ENCODE data around the gene IQGAP2.

IQGAP2 gene

DNA sequence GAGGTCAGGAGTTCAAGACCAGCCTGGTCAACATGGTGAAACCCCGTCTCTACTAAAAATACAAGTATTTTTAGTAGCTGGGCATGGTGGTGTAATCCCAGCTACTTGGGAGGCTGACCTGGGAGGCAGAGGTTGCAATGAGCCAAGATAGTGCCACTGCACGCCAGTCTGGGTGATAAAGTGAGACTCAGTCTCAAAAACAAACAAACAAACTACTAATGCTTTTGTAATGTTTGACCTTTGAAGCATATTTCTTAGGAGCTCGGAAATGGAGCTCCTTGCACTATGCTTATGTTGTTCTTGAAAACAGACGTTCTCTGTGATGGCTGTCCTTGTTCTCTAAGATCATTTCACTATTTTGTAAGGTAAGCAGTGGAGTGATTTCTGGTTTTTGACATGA lies 214.1 kb downstream of the IQGAP2 start:
- DNase-seq, result no peak

DNA sequence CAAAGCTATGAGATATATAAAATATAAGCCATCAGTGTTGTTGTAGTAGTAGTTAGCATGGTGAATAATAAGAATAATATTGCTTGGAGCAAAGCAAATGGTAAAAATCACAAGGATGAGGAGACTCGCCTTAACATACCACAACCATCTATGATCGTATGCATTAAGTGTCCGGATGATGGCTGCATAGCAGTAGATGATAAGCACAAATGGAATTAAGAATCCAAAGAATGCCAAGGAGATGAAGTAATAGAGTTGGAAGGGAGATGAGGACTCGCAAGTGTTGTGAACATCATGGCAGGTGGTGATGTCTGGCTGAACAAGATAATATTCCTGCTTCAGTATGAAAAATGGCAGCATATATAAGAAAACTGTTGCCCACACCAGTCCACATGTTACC lies 214.6 kb downstream of the IQGAP2 start:
- DNase-seq, result peak; percentile 90

DNA sequence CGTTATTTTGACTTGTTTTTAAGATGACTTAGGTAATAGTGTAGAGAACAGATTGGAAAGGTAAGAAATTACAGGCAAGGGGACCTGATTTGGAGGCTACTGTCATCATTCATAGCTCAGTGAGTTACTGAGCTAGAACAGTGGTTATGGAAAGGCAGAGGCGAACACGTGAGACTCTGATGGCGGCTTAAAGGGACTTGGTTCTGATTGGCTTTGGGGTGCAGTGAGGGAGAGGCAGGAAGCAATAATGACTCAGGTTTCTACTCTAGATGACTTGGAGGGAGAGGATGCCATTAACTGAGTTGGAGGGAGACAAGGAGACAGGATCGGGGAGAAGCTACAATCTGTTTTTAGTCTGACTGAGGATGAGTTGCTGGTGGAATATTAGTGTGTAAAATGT lies 217.1 kb downstream of the IQGAP2 start:
- no peak for DNase-seq

DNA sequence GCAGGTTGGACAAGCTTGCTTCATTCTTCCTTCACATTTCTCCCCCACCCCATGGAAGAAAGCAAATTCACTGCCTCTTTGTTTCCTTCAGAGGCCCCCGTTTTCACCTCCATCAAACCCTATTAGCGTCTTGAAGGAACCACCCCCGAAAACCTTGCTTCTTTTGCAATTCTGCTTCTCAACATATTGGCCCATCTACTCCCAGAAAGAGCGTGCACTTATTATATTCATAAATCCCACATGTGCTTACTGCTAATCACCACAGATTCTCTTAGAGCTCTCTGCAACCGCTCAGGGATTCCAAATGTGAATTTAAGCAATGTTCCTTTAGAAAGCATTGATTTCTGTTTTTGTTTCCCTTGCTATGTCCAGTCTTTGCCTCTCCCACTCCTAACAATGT lies 219.0 kb downstream of the IQGAP2 start:
- no peak for DNase-seq

DNA sequence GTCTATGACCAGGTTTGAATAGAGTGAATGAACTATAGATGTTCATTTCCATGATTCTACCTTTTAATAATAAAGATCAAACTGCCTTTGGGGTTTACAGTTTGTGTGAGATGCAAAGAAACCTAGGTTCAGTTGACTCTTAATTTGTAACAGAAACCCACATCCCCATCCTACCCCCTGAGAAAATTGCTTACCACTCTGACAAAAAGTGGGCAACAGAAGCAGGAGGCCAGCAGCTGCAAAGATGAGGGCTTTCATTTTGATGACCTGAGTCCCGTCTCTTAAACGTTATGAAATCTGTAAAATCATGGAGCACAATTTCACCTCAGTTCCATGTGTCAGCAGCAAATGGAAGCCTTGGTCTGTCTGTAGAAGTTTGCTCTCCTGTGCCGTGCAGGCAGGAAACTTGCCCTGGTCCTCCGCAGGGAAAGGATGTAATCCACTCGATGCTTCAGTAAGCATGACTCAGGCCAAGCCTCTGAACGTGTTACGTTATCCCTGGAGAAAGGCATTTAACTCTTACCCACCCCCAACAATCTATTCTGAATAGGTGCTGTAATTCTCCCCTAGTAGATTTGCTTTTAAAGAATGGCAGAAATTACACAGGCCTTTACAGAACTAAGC lies 220.0 kb downstream of the IQGAP2 start, which contains the start of gene F2RL2:
Gene F2RL2, minus strand, starts transcription at position 431 of the 624 bp plus-strand sequence. Its CDS starts 173 bp downstream, at position 258.
- DNase-seq, result peak; percentile 90

DNA sequence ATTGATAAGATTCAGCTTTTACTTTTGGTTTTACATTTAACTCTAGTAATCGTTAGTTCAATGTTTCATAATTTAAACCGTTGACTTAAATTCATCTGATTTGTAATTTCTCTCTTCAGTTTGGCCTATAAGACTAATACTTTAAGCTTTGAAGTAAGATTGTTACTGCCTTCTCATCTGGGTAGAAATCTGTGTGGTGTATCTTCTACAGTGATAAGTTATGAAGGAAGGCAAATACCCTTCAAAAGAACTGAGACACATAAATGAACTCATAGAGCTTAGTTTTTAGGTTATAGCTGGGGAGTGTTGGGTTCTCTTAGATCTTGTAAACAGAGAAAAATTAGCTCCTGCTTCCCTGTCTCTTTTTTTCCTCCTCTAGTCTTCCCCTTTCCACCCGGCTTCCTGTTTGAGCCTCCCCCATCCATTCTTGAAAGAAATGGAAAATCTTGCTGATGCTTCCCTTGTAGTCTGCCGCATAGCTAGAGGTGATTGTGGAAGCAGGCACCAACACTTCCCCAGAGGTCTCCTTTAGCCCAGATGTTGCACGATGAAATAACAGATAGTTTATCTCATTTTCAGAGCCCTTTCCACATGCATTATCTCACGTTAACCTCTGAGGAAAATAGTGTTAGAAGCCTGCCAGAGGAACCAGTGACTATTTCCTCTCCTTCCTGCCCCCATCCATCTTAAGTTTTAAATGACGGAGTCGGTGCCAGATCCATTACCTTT lies 222.2 kb downstream of the IQGAP2 start:
- DNase-seq, result no peak

DNA sequence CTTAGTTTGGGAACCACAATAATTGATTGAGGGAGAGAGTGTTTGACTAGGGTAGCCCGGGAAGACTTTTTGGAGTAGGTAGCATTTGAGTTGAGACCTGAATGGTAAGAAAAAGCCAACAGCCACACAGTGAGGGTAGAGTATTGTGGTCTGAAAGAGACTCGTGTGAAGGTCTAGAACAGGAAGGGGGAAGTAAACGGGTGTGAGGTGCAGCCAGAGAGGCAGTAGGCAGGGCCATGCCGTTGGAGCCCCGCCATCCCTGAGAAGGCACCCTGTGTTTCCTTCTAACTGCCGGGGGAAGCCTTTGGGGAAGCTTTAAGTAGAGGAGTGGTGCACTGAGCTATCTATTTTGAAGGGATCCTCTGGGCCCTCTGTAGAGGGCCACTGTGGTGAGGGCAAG lies 223.7 kb downstream of the IQGAP2 start:
- DNase-seq, result no peak

DNA sequence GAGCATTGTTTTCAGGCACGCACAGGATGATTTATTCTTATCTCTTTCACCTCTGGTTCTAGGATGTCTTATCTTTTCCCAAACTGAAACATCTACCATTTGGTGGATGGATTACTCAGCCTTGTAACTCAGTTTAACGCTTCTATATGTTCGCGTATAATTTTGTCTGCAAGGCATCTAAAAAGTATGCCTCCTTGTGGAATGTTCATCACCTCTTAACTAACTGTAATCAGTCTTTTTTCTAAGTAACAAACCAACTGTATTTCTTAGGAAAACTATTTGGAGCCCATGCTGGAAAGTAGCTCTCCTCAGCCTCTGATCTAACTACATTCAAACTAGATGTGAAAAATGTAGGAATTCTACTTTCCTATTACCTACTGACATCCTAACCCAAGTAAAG lies 231.6 kb downstream of the IQGAP2 start:
- DNase-seq, result no peak

DNA sequence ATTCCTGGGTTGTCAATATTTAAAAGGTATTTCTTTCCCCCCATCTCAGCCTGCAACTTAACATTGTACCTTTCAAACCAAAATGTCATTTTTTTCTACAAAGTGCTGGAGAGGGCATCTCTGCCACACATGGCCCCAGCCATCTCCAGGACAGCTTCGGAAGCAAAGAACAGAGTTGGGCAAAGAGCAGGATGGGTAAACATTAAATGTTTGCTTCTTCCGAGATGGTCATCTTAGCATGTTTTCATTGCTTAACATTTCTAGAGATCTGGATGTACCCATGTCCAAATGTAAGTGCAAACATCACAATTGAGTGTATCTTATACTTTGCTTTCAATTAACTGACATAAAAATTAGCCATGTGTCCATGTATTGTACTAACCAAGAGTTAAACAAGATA lies 234.4 kb downstream of the IQGAP2 start:
- no peak for DNase-seq

DNA sequence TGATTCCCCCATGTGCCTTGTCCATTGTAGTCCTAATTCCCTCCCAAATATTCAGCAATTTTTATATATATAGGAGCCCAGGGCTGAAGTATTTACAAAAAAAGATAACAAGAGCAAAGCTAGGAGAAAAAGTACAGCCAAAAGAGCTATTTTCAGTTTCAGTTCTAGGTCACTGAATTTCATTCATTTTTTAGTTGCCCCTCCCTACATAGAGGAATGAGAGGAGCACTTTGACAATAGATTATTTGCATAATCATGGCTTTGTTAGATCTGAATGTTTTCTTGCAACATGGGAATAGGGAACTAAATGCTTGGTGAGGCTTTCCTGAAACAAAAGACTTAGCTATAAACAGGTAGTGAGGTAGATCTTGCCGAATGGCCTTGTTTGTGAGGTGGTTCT lies 235.4 kb downstream of the IQGAP2 start:
- no peak for DNase-seq

DNA sequence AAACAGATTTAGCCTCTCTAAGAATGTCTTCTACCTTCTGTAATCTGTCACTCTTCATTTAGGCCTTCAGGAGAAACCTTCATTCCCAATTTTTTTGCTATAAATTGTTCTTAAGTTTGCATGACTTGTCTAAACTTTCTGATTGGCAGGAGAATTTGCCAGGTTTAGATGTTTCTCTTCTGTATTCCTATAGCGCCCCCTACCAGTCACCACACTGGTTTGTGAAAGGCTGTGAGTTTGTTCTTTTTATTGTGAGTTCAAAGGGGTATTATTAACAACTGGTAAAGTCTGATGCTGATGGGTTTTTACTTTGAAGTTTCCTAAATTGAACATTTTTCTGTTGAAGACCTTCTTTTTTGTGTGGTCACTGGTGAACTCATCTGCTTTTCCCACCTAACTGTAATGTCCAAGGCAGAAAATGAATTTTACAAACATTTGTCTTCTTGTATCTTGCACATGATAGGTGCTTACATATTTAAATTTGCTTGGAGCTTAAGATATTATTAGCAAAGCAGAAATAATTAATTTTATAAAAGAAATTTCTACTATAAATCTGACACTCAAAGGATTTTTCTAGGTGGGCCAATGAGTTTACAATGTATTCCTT lies 238.5 kb downstream of the IQGAP2 start:
- peak; percentile 70 for DNase-seq

DNA sequence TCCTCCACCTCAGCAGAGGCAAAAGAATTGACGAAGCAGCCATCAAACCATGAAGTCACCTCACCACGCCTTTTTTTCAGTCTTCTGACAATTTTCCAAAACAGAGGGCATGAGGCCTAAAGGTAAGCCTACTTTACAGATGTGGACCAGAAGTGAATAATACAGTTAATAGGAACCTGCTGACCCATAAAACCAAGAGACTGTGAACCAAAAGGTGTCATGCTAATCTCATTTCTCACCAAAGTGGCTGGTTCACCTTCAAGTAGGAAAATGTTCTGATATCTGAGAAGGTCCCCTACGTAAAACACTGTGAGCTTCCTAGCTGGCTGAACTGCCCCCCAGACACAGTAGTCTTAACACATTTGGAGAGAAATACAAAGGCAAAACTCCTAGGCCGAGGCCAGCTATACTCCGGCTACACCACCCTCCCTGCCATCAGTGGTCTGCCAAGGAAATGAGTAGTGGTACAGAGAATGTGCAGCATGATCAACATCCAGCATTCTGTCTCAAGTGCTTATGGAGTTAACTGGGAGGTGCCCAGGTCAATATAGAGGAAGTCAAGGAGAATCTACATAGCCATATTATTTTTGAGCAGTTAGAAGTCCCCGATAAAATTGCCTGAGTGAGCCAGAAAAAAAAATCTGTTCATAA lies 239.4 kb downstream of the IQGAP2 start:
- DNase-seq, result peak; percentile 55

DNA sequence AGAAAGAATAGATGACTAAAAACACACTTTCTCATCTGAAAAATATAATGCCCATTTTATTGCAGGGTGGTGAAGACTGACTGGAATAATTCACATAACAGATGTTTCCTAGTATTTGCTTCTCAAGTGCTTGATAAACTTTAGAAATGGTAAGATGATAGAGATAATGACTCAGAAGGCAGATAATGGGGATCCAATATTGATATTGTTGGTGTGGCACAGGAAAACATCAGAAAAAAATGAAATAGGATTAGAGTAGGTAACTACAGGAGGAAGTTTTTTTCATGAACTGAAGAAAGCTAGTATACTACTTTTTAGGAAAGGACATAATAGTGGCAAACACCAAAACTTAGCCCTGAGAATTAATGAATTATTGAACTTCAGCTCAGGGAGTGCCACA lies 240.3 kb downstream of the IQGAP2 start:
- no peak for DNase-seq

DNA sequence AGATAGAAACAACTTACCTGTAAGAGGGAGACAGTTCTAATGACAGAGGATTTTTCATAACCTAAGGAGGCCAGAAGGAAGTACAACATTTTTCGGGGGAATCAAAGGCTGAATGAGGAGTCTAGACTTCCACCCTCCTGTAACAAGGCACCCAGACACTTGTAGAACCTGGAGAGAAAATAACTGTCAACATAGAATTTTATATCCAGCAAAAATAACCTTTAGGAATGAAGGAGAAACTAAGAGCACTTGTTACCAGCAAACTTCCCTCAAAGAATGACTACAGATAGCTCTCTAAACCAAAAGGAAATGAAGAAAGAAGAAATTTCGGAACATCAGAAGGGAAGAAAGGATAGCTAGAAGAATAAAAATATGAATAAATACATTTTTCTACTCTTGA lies 246.1 kb downstream of the IQGAP2 start:
- DNase-seq, result no peak

DNA sequence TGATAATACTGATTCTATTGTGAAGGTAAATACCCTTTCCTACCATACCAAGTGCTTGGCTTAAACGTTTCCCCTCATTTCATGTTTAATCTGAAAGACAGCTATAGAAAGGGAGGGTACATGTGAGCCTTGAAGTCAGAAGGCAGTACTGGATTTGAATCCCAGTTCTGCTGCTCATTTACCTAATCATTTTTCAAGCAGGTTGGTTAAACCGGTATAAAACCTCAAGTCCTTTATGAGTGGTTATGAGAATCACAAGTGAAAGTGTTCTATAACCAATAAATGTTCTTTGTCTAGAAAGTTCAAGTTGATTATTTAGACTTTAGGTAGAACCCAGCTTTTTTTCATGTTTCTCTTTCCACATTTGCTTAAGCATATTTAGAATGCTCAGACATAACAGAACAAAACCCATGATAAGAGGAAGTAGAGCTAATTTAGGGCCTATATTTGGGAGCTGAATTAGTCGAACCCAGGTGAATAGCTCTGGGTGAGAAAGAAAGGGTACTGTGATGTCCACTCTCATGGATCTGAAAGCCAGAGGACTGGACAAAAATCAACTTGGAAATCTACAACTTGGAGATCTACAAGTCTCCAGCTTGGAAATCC lies 249.8 kb downstream of the IQGAP2 start:
- DNase-seq, result no peak

DNA sequence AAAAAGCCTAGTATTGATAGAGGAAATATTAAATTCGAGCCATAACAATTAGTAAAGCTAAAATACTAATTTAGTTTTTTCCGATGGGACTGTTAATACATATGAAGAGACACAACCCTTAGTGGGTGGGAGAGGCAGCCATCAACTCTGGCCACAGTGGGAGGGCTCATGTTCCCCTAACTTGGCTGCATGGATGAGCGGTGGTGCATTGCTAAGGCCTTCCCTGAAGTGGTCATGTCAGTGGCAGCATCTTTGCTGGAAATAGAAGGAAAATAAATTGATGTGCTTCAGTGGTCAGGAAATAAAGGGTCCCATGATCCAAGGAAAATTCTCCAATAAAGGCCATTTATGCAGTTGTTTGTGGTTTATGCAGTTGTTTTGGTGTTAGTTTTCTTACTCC lies 254.0 kb downstream of the IQGAP2 start:
- no peak for DNase-seq

DNA sequence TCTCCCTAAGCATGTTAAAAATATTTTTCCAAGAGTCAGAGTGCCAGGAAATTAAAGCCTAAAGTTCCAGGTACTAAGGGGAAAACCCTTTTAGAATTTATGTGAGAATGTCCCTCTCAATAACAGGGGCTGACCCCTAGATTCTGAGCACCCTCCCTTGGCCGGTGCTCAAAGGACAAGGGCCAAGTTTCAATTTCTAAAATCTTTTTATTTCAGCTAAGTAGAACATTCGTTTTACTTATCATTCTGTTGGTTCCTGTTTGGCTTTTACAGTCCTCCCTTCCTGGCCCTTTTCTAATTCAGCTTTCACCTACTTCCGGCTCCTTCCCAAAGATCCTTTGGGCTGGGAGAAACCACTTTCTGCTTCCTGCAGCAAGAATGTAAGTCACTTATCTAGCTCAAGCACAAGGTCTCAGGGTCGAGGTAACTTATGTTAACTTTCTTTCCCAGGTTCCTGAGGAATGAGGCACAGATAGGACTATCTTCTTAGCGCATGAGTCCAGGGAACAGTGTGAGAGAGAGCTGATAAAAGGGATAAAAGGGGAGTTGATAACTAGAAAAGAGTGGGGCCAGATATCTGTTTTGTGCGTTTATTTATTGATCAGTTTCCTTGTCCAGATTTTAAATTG lies 254.7 kb downstream of the IQGAP2 start:
- no peak for DNase-seq

DNA sequence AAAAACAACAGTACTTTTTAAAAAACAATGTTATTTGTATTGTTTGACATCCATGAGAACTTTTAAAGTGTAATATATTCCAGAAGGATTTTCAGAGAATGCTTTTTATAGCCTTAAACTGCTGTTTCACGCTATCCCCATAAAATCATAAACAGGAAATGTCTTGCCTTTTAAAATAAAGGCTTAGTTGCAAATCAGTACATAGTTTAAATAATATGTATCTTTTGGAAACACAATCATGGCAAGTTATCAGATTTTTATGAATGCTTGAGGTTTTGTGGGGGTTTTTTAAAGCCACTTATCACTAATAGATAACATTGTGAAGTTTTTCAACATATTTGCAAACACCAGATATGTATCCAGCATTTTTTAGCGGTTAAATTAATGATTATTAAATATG lies 257.3 kb downstream of the IQGAP2 start:
- DNase-seq, result peak; percentile 22

DNA sequence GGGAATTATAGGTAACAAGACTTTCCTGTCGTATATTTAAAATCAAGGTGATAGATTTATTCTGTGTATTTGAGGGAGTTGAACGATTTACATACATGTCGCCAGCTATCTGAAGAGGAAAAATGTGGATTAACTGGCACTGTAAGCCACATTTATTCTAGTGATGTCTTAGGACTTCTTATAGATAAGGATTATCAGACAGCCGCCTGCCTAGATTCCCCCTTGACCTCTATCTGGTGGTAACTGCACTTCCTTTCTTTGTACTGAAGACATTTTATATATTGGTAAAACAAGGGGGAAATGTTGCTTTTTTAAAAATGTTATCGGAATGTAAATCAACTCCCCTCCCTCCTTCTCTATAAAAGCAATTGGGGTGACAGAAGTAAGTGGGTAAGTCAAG lies 259.4 kb downstream of the IQGAP2 start:
- DNase-seq, result no peak

DNA sequence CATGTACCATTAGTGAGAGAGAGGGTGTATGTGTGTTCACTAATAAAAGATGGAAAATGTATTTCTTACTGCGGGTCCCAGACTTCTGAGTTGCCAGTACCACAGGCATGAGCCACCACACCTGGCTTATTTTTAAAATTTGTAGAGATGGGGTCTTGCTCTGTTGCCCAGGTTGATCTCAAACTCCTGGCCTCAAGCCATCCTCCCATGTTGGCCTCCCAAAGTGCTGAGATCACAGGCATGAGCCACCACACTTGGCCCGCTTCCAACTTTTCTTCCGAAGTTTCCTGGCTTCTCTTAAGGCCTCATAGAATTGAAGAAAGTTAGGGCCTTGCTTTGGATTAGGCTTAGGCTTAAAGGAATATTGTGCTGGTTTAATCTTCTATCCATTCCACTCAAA lies 260.5 kb downstream of the IQGAP2 start:
- DNase-seq, result peak; percentile 15

DNA sequence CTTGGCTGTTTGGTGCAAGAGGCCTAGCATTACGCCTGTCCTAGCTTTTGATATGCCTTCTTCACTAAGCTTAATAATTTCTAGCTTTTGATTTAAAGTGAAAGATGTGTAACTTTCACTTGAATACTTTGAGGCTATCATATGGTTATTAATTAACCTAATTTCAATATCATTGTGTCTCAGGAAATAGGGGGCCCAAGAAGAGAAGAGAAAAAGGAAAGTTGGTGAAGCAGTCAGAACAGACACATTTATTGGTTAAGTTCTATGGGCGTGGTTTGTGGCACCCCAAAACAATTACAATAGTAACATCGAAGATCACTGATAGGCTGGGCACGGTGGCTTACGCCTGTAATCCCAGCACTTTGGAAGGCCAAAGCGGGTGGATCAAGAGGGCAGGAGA lies 261.0 kb downstream of the IQGAP2 start:
- DNase-seq, result no peak

DNA sequence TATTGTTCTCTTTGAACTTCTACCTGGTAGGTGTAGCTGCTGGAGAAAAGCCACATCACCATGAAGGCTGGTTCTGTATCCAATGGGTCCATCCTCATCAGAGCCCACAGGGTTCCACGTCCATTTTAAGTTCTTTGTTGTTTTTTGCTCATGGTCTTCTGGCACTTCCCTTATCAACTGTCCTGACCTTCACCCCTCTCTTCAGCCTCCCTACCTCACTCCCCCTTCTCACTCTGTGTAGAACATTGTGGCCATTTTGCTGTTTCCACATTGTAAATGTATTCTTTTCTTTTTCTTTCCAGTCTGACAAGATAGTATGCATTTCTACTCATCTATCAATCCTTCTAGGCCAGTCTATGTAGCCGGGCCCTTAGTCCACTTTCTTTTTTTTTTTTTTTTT lies 264.4 kb downstream of the IQGAP2 start:
- no peak for DNase-seq

DNA sequence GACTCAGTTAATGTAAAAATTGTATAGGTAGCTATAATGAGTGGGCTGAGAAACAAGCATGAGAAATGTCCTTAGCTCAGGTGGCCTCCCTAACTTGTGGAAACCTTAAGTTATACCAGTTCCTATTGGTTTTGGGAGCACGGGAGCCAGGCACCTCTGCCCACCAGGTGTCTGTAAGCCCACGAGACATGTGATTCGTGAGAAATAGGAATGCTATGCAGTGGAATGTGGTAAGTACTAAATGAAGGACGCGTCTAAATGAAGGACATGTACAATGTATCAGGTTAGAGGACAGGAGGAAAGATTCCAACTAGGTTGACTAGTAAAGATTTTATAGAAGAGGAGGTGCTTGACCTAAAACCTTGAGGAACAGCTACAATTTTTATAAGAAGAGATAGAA lies 266.2 kb downstream of the IQGAP2 start:
- no peak for DNase-seq

Data from fibroblast of skin of right quadriceps (primary cell).